Bronchial smooth muscle cell (primary cell): ENCODE measurements around the gene ARMC2. TPM values are rescaled to one million over a fixed set of nuclear protein-coding genes. Genes with fewer than 3 reads are reported as not detected.

Source experiments
- total RNA-seq: library from RNA; depleted of rRNA; stranded (reverse); fragments of >200 nt; gene quantifications from 2 replicates; pipeline ENCODE4 v1.2.1, GENCODE V29; 2014

The ARMC2 gene
- total RNA-seq, result 1.6 and 2.7 TPM in 2 replicates

DNA sequence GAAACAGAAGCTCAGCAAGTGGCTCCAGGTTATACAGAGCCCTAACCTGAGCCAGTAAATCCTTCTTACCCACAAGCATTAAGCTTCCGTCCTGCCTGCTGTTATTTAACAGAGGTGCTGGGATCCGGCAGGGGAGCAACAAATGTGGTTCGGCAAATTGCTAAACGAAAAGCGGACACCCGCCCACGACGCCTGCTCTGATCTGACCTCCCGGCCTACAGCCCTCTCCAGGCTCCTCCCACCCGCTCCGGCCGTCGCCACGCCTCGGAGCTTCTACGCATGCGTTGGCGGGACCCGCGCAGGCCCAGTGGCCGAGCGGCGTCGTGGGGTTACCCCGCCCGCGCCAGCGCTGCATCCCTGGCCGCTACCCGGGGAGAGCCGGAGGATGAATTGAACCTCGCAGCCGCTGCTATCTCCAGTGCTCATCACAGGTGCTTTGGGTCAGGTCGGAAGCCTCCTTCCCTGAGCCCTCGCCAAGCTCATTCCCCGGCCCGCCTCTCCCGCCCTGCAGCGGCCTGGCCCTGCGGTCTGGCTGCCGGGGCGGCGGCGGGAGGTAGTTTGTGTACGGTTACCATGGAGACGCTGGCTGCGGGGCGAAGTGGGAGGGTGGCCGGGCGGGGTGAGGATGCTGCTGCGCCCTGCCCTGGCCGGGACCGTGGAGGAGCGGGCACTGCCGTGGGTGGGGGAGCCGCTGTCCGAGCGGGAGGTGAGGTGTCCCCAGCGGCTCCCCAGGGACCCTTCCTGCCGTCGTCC is at the start of gene ARMC2:
ARMC2 (plus strand) TSS at position 307 of the 753 bp plus-strand sequence. CDS start 5,846 bp downstream, outside the sequence.

Other genes starting within 250 kb of the ARMC2 start
- 26.5 and 32.5 TPM in 2 replicates for gene SESN1, start 246.4 kb downstream of the ARMC2 start, total RNA-seq
- 18.8 and 23.5 TPM in 2 replicates for gene CEP57L1, start 247.1 kb downstream of the ARMC2 start, total RNA-seq